Glutamatergic neuron (in vitro differentiated cells): ENCODE data around the gene PDE4DIP. TPM values are rescaled to one million over a fixed set of nuclear protein-coding genes. Genes with fewer than 3 reads are reported as not detected.
"Not testable (repeated sequence)": the region's sequence is repeated elsewhere in the genome, so short reads cannot be mapped to it uniquely, and the experiment has no call there.

Source experiments
- DNase-seq: peaks from one replicate; pipeline ENCODE4 v3.0.0; 2022
- H3K27ac Mint-ChIP-seq: one replicate; pipeline ENCODE4 v1.8.0; 2020; ENCODE audit warnings: mild to moderate bottlenecking, mixed read lengths, inconsistent platforms; ENCODE audit not compliant: unreplicated experiment
- H3K27me3 Mint-ChIP-seq: one replicate; pipeline ENCODE4 v1.8.0; 2020; ENCODE audit warnings: mild to moderate bottlenecking, moderate library complexity, mixed read lengths, inconsistent platforms; ENCODE audit not compliant: unreplicated experiment
- H3K36me3 Mint-ChIP-seq: one replicate; pipeline ENCODE4 v1.8.0; 2020; ENCODE audit warnings: mild to moderate bottlenecking, mixed read lengths, inconsistent platforms; ENCODE audit not compliant: unreplicated experiment
- H3K4me1 Mint-ChIP-seq: one replicate; pipeline ENCODE4 v1.8.0; 2020; ENCODE audit warnings: mild to moderate bottlenecking, low read depth, mixed read lengths, inconsistent platforms; ENCODE audit not compliant: unreplicated experiment
- H3K4me3 Mint-ChIP-seq: one replicate; pipeline ENCODE4 v1.8.0; 2020; ENCODE audit warnings: mild to moderate bottlenecking, mixed read lengths, inconsistent platforms; ENCODE audit not compliant: unreplicated experiment
- H3K9me3 Mint-ChIP-seq: one replicate; pipeline ENCODE4 v1.8.0; 2020; ENCODE audit warnings: mild to moderate bottlenecking, moderate library complexity, mixed read lengths, inconsistent platforms; ENCODE audit not compliant: unreplicated experiment
- long read RNA-seq: library from polyadenylated mRNA; unstranded; transcript quantifications from one replicate; pipeline ENCODE4 v2.0.0, GENCODE V29; 2020; ENCODE audit not compliant: unreplicated experiment
- total RNA-seq: library from RNA; stranded (reverse); fragmentation: NEBNext Ultra II Directional; extraction: Animal tissue kit (Norgen Biotek cat#: 25700); gene quantifications from one replicate; pipeline ENCODE4 v1.2.1, GENCODE V29; 2021; ENCODE audit not compliant: unreplicated experiment

PDE4DIP gene
- total RNA-seq = 163 TPM
- long read RNA-seq, partial matches to known transcripts = 5 of 8 reads
- long read RNA-seq, other reads (novel, unspliced or antisense) = 3 of 8 reads

DNA sequence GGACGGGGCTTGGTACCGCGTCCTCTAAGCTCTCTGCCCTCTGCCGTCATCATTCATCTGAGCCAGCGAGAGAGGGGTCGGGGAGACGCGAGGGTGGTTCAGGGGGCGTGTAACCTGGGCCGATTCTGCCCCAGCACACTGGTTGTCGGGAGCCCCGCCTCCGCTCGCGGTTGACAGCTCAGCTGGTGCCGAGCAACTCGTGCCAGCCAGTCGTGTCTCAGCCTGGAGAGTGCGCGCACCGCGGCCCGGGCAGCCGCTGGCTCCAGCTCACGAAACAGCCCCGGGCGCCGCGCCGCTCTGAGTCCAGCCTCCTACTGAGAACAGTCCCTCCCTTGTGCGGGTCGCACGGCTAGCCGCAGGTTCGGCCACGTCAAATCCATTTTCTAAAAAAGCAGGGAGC is at the start of gene PDE4DIP:
TSS of gene PDE4DIP (plus strand) at position 209 of the 400 bp plus-strand sequence. CDS start 347 bp downstream, outside the sequence.
- not testable (repeated sequence) for H3K9me3 Mint-ChIP-seq, H3K4me1 Mint-ChIP-seq, H3K27ac Mint-ChIP-seq, H3K27me3 Mint-ChIP-seq, H3K36me3 Mint-ChIP-seq
- H3K4me3 Mint-ChIP-seq = peak within 1 kb of the TSS; percentile 71
- DNase-seq = peak; percentile 17

DNA sequence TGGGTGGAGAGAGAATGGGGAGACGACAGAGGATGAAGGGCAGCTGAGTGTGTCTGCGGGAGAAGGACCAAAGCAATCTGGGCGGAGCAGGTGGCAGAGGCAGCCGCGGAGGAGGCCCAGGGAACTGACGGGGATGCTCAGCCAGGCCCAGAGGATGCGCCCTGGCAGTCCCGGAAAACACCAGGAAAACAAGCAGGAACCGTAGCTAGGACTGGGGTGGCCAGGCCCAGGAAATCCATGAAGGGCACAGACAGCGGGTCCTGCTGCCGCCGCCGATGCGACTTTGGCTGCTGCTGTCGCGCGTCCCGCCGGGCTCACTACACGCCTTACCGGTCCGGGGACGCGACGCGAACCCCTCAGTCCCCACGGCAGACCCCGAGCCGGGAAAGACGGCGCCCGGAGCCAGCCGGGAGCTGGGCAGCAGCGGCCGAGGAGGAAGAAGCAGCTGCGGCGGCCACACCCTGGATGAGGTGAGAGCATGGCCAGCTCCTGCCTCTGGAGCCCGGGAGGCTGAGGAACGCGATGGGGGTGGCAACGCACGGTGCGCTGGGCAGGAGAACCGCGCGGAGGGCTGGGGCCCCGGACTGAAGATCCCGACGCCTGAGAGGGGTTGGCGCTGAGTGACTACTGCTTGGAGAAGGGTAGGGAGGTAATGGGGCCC is 35.8 kb upstream of the PDE4DIP start:
- not testable (repeated sequence) for H3K4me1 Mint-ChIP-seq, H3K36me3 Mint-ChIP-seq

DNA sequence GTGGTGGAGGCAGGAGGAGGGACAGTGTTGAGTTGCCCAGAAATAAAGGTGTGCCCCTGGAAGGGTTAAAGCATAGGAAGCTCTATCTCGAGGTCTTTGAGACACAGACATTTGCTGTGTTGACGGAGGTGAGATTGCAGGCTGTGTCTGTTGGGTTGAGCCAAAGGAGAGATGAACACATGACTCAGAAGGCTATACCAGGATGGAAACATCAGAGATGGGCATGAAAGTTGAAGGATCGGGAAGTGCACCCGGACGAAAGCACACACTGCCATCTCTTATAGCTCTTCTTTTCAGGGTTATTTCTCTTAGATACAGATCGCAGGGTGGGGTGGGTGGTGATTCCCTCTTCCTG is 35.3 kb upstream of the PDE4DIP start:
- H3K4me3 Mint-ChIP-seq, H3K4me1 Mint-ChIP-seq, H3K27me3 Mint-ChIP-seq, DNase-seq, H3K36me3 Mint-ChIP-seq, H3K27ac Mint-ChIP-seq, H3K9me3 Mint-ChIP-seq: not testable (repeated sequence)

More for the DNA sequence above, 35.8 kb upstream of the PDE4DIP start:
- H3K27me3 Mint-ChIP-seq, DNase-seq, H3K9me3 Mint-ChIP-seq, H3K27ac Mint-ChIP-seq, H3K4me3 Mint-ChIP-seq: not testable (repeated sequence)

GRCh38 chr1:148822180-148822579 is 22.0 kb upstream of the PDE4DIP start:
- not testable (repeated sequence) for H3K27ac Mint-ChIP-seq, H3K27me3 Mint-ChIP-seq, DNase-seq, H3K9me3 Mint-ChIP-seq, H3K36me3 Mint-ChIP-seq, H3K4me1 Mint-ChIP-seq, H3K4me3 Mint-ChIP-seq

- H3K36me3 Mint-ChIP-seq, H3K4me1 Mint-ChIP-seq, H3K4me3 Mint-ChIP-seq, H3K27me3 Mint-ChIP-seq, H3K27ac Mint-ChIP-seq, DNase-seq, H3K9me3 Mint-ChIP-seq: not testable (repeated sequence)
Observed at GRCh38 chr1:148823822-148824221, 20.4 kb upstream of the PDE4DIP start.

DNA sequence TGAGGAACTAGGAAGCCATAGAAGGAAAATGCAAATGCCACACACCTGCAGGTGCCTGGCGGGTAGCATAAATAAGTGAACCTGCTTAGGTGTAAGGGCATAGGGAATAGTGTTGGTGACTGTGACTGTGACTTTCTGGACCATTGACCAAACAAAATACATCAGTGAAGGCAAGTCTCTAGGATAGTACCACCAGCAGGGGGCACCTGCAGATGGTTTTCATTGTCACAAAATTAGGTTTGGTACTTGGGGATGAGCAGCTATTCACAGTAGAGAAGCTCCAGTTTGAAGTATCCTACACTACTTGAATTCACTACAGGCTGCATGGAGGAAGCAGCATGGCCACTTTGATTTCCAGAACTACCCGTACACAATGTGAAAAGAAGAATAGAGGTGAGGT is 19.2 kb upstream of the PDE4DIP start:
- not testable (repeated sequence) for H3K27me3 Mint-ChIP-seq, H3K9me3 Mint-ChIP-seq, DNase-seq, H3K27ac Mint-ChIP-seq, H3K4me3 Mint-ChIP-seq, H3K4me1 Mint-ChIP-seq, H3K36me3 Mint-ChIP-seq

GRCh38 chr1:148828531-148828930 is 15.7 kb upstream of the PDE4DIP start:
- H3K36me3 Mint-ChIP-seq, H3K4me1 Mint-ChIP-seq, H3K9me3 Mint-ChIP-seq, H3K4me3 Mint-ChIP-seq, H3K27ac Mint-ChIP-seq, DNase-seq, H3K27me3 Mint-ChIP-seq: not testable (repeated sequence)

GRCh38 chr1:148828962-148829361 is 15.3 kb upstream of the PDE4DIP start:
- not testable (repeated sequence) for H3K27me3 Mint-ChIP-seq, H3K27ac Mint-ChIP-seq, H3K4me1 Mint-ChIP-seq, H3K36me3 Mint-ChIP-seq, H3K9me3 Mint-ChIP-seq, H3K4me3 Mint-ChIP-seq, DNase-seq

DNA sequence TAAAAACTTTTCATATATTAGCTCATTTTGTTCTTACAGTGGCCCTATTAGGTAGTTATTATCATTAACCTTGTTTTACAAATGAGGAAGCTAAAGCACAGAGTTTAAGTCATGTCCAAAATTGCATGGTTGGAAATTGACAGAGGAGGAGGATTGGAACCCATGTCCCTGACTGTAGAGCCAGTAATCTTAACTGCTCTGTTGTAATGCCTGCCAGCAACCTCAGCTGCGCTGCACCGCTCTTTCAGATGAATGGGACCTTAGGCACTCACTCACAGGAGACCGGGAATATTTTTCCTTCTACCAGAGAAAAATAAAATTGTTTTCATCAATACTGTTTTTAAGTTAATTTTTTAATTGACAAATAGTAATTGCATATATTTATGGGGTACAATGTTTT is 14.9 kb upstream of the PDE4DIP start:
- not testable (repeated sequence) for H3K4me1 Mint-ChIP-seq, H3K9me3 Mint-ChIP-seq, H3K4me3 Mint-ChIP-seq, DNase-seq, H3K36me3 Mint-ChIP-seq, H3K27me3 Mint-ChIP-seq, H3K27ac Mint-ChIP-seq

DNA sequence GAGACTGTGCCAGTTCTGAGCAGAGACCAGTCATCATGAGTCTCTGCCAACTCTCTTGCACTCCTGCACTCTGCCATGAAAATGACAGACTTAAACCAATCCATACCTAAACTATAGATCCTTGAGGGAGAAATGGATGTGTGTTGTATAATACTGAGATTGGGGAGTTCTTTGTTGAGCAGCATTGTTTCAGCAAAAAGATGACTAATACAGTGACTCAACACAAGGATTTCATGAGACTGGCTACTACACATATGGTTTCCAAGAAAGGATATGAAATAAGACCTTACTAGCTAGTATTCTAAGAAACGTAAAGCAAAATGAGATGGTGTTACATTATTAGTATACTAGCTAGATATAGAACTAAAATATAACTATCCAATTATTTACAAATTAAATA is 3.0 kb upstream of the PDE4DIP start:
- not testable (repeated sequence) for H3K4me1 Mint-ChIP-seq, DNase-seq, H3K27me3 Mint-ChIP-seq, H3K9me3 Mint-ChIP-seq, H3K4me3 Mint-ChIP-seq, H3K36me3 Mint-ChIP-seq, H3K27ac Mint-ChIP-seq

DNA sequence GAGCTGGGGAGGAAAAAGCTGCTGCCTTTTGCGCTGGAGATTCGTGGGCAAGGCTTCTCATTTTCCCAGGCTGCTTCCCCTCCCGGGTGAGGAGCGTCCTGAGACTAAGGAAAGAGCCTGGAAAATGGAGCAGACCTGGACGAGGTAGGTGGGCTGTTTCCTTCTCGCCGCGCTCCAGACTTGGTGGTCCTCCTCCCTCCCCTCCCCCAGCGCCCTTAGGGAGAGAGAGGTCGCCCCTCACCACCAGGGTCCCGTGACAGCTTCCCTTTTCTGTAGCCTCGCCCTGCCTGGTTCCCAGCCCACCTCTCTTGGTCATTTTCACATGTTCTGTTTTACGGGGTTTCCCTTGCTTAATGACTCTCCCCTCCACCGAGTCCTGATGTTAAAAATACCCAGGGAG is 423 bp downstream of the PDE4DIP start:
- H3K9me3 Mint-ChIP-seq, H3K36me3 Mint-ChIP-seq, H3K4me1 Mint-ChIP-seq, H3K27ac Mint-ChIP-seq, DNase-seq, H3K4me3 Mint-ChIP-seq, H3K27me3 Mint-ChIP-seq: not testable (repeated sequence)

DNA sequence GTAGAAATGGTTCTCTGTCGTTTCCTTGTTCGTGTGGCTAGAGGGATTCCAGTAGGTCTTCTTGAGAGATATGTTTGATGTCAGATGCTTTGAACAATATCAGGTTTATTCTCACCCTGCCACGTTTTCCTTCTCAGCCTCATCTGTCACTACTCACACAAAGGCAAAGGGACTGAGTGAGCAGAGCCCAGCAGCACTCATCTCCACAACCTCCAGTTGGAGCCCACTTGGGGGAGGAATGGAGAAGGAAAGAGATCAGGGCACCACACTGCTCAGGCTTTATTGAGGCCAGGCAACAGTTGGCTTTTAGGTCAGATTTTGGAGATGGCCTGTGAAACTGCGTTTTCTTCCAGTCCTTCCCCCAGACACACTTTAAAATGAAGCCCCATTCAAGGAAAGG is 840 bp downstream of the PDE4DIP start:
- H3K27ac Mint-ChIP-seq, H3K36me3 Mint-ChIP-seq, DNase-seq, H3K27me3 Mint-ChIP-seq, H3K4me3 Mint-ChIP-seq, H3K9me3 Mint-ChIP-seq, H3K4me1 Mint-ChIP-seq: not testable (repeated sequence)

GRCh38 chr1:148850347-148850746 is 6.1 kb downstream of the PDE4DIP start:
- not testable (repeated sequence) for H3K27ac Mint-ChIP-seq, H3K4me1 Mint-ChIP-seq, H3K27me3 Mint-ChIP-seq, H3K36me3 Mint-ChIP-seq, DNase-seq, H3K9me3 Mint-ChIP-seq, H3K4me3 Mint-ChIP-seq
